Sigmoid colon (tissue), 7 donors: ENCODE data around the gene MAP2K3. TPM values are rescaled to one million over a fixed set of nuclear protein-coding genes. Genes with fewer than 3 reads are reported as not detected.

Source experiments
- DNase-seq: peaks from one replicate; pipeline ENCODE4 v3.0.0-alpha.2; 2019
- H3K27ac ChIP-seq, 4 donors: fragments of 200-600 bp; sonication (generic); one replicate each; pipeline ENCODE4 v1.5.1; 2016 to 2019; ENCODE audit warnings: mild to moderate bottlenecking in 1 of 4
- H3K27me3 ChIP-seq, 3 donors: fragments of 200-600 bp; sonication (generic); one replicate each; pipeline ENCODE4 v1.5.1; 2019; ENCODE audit warnings: mild to moderate bottlenecking in 1 of 3
- H3K36me3 ChIP-seq, 4 donors: fragments of 200-600 bp; sonication (generic); one replicate each; pipeline ENCODE4 v1.5.1; 2016 to 2019
- H3K4me1 ChIP-seq, 4 donors: fragments of 200-600 bp; sonication (generic); one replicate each; pipeline ENCODE4 v1.5.1; 2017 to 2019
- H3K4me3 ChIP-seq, 4 donors: fragments of 200-600 bp; sonication (generic); one replicate each; pipeline ENCODE4 v1.5.1; 2017 to 2019; ENCODE audit warnings: mild to moderate bottlenecking in 2 of 4, moderate library complexity in 1 of 4
- H3K9me3 ChIP-seq, 4 donors: fragments of 200-600 bp in 3 of 4; sonication (generic) in 3 of 4; one replicate each; pipeline versions ENCODE4 v1.5.1 to v1.6.1; 2013 to 2019
- CTCF ChIP-seq, 4 experiments: fragments of 450-650 bp in 3 of 4; fragments of 200-600 bp in 1 of 4; IDR thresholded peaks; one replicate each; pipeline ENCODE4 v1.5.1; 2016 to 2019; ENCODE audit warnings: antibody characterized with exemption in 4 of 4, mild to moderate bottlenecking in 3 of 4, moderate library complexity in 2 of 4
- EP300 ChIP-seq, 4 donors: sonication (generic); formaldehyde crosslinking; IDR thresholded peaks; one replicate each; pipeline ENCODE4 v1.6.1; 2017; ENCODE audit warnings: antibody characterized with exemption in 4 of 4
- POLR2A ChIP-seq, 2 donors: fragments of 450-650 bp; IDR thresholded peaks; one replicate each; pipeline ENCODE4 v1.6.1; 2016; ENCODE audit warnings: antibody characterized with exemption in 2 of 2, mild to moderate bottlenecking in 2 of 2, moderate library complexity in 2 of 2
- POLR2AphosphoS5 ChIP-seq, 4 donors: sonication (generic); formaldehyde crosslinking; IDR thresholded peaks; one replicate each; pipeline ENCODE4 v1.6.1; 2017; ENCODE audit warnings: antibody characterized with exemption in 4 of 4
- WGBS, 2 donors: extraction: QIAGEN DNeasy Blood & Tissue Kit; methylation state at CpG; one replicate each; pipeline ENCODE4 v1.1.7; 2013; 5-methylcytosine and 5-hydroxymethylcytosine counted together
- intact Hi-C: fragments of 100-400 bp; cut with DNase I; formaldehyde crosslinking; loops from one replicate; pipeline ENCODE4 v1.15.1; 2023
- polyA plus RNA-seq, 3 donors: library from polyadenylated mRNA; stranded (reverse); fragments of 200-250 nt; gene quantifications; one replicate each; pipeline ENCODE4 v1.2.3, GENCODE V29; 2013
- total RNA-seq, 4 donors: library from RNA; depleted of rRNA; stranded (reverse); fragments of >200 nt; gene quantifications; one replicate each; pipeline ENCODE4 v1.1.0, GENCODE V29; 2016
- donor health status: healthy with polysubstance abuse.
- donor health status: Bipolar disorder and iron deficiency.
- donor health status: healthy.

Gene MAP2K3
- total and polyA plus RNA-seq, 7 donors = 9.5 to 59.1 (median 23.3) TPM

DNA sequence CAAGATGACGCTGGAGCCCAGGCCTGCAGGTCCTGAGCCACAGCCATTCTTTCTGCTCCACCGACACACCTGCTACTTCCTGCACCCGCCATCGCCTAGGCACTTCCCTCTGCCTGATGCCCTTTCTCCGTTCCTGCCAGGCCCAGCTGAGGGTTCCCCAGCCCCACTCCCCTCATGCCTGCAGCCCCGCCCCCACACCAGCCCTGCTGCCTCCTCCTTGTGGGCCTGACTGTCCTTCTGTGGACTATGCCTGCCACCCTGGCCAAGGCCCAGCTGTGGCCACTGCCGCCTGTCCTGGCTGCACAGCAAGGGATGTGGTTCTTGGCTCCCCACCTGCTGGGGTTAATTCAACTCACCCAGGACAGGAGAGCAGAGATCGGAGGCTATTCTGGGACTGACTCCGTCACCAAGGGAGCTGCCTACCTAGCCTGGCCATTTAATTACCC, 38.8 kb upstream of the MAP2K3 start:
- TF ChIP-seq CTCF (IDR thresholded peaks at IDR 0.05) (no peak), POLR2A (IDR thresholded peaks at IDR 0.05) (no peak), POLR2AphosphoS5 (IDR thresholded peaks at IDR 0.05) (no peak), EP300 (IDR thresholded peaks at IDR 0.05) (no peak)
- Histone ChIP-seq H3K9me3 (no peaks in the 10 kb centered on the region), H3K36me3 (peaks cover 0 to 10% (median 0%) of the 10 kb centered on the region in 4 donors), H3K27me3 (no peaks in the 10 kb centered on the region), H3K27ac (no peak overlapping the region), H3K4me1 (peaks cover 0 to 17% (median 10%) of the 10 kb centered on the region in 4 donors), H3K4me3 (no peak overlapping the region)
- DNase-seq = no peak
- intact Hi-C loops = no loop called here
- 67 to 82% methylated on average over 9 of the region's 9 CpGs for WGBS, 2 donors

GRCh38 chr17:21246698-21247097, 37.8 kb upstream of the MAP2K3 start:
- WGBS, 2 donors = 95% methylated on average over 4 of the region's 4 CpGs
- DNase-seq = no peak
- TF ChIP-seq POLR2AphosphoS5 (IDR thresholded peaks at IDR 0.05) (no peak), CTCF (IDR thresholded peaks at IDR 0.05) (no peak), POLR2A (IDR thresholded peaks at IDR 0.05) (no peak), EP300 (IDR thresholded peaks at IDR 0.05) (no peak)
- Histone ChIP-seq H3K4me1 (peaks cover 0 to 27% (median 21%) of the 10 kb centered on the region in 4 donors), H3K27me3 (no peaks in the 10 kb centered on the region), H3K27ac (no peak overlapping the region), H3K36me3 (peaks cover 0 to 10% (median 0%) of the 10 kb centered on the region in 4 donors), H3K4me3 (no peak overlapping the region), H3K9me3 (no peaks in the 10 kb centered on the region)
- intact Hi-C loops = no loop called here

GRCh38 chr17:21247552-21248258, 36.8 kb upstream of the MAP2K3 start:
- H3K27me3 ChIP-seq = no peaks in the 10 kb centered on the region
- no peak overlapping the region for H3K4me3 ChIP-seq
- DNase-seq = no peak
- 82 to 89% methylated on average over 12 of the region's 12 CpGs for WGBS, 2 donors
- no peak overlapping the region for H3K27ac ChIP-seq
- H3K36me3 ChIP-seq = peaks cover 0 to 8% (median 0%) of the 10 kb centered on the region in 4 donors
- intact Hi-C loops = no loop called here
- TF ChIP-seq POLR2A (IDR thresholded peaks at IDR 0.05) (no peak), CTCF (IDR thresholded peaks at IDR 0.05) (no peak), EP300 (IDR thresholded peaks at IDR 0.05) (no peak), POLR2AphosphoS5 (IDR thresholded peaks at IDR 0.05) (no peak)
- H3K9me3 ChIP-seq = no peaks in the 10 kb centered on the region
- H3K4me1 ChIP-seq = peaks cover 0 to 37% (median 29%) of the 10 kb centered on the region in 4 donors

GRCh38 chr17:21248500-21248899, 36.0 kb upstream of the MAP2K3 start:
- H3K36me3 ChIP-seq = peaks cover 0 to under 1% (median 0%) of the 10 kb centered on the region in 4 donors
- TF ChIP-seq CTCF (IDR thresholded peaks at IDR 0.05) (no peak), POLR2A (IDR thresholded peaks at IDR 0.05) (no peak), POLR2AphosphoS5 (IDR thresholded peaks at IDR 0.05) (no peak), EP300 (IDR thresholded peaks at IDR 0.05) (no peak)
- no peak overlapping the region for H3K27ac ChIP-seq
- 86 to 91% methylated on average over 4 of the region's 4 CpGs for WGBS, 2 donors
- intact Hi-C loops = no loop called here
- no peak overlapping the region for H3K4me3 ChIP-seq
- no peaks in the 10 kb centered on the region for H3K9me3 ChIP-seq
- peaks cover 0 to 38% (median 29%) of the 10 kb centered on the region in 4 donors for H3K4me1 ChIP-seq
- H3K27me3 ChIP-seq = no peaks in the 10 kb centered on the region
- no peak for DNase-seq
